Activated naive CD8-positive, alpha-beta T cell treated with anti-CD3 and anti-CD28 coated beads, Interleukin-2, amount 50 U/mL, for 24 hours (primary cell): ENCODE measurements around the gene BARX2.

Experiments used
- ATAC-seq: fragments of 150-1000 bp; cut with Tn5 transposase; one replicate; pipeline ENCODE4 v1.10.0; 2021
- DNase-seq: peaks from one replicate; pipeline ENCODE4 v3.0.0; 2021
- H3K27ac Mint-ChIP-seq: one replicate; pipeline ENCODE4 v1.8.0; 2021; ENCODE audit warnings: mild to moderate bottlenecking, mixed read lengths
- H3K27me3 Mint-ChIP-seq: one replicate; pipeline ENCODE4 v1.8.0; 2021; ENCODE audit warnings: mixed read lengths
- H3K36me3 Mint-ChIP-seq: one replicate; pipeline ENCODE4 v1.8.0; 2021; ENCODE audit warnings: low read depth, mixed read lengths
- H3K4me1 Mint-ChIP-seq: one replicate; pipeline ENCODE4 v1.8.0; 2021; ENCODE audit warnings: mixed read lengths
- H3K4me3 Mint-ChIP-seq: one replicate; pipeline ENCODE4 v1.8.0; 2021; ENCODE audit warnings: mild to moderate bottlenecking, moderate library complexity, mixed read lengths
- H3K9me3 Mint-ChIP-seq: one replicate; pipeline ENCODE4 v1.8.0; 2021; ENCODE audit warnings: mixed read lengths

BARX2 gene

DNA sequence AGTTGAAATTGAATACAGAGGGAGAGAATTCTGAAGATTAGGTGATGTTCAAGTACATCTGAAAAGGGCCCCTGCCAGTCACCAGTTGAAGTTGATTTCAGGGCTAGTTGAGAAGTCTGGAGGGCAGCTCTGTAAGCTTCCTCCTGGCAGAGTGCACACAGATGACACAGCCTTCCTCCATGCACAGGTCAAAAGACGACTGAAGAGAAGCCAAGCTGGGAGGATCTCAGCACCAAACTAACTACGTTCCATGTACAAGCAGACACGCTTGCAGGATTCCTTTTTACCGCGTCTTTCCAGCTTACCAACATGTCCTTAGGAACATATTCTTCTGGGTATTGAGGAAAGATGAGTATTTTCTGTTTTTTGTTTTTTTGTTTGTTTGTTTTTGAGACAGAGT is 7.9 kb downstream of the BARX2 start:
- peaks cover 58% of the 10 kb centered on the region for H3K27me3 Mint-ChIP-seq
- no peaks in the 10 kb centered on the region for H3K9me3 Mint-ChIP-seq
- no peaks in the 10 kb centered on the region for H3K36me3 Mint-ChIP-seq

GRCh38 chr11:129384415-129384814 is 8.8 kb downstream of the BARX2 start:
- Mint-ChIP-seq H3K36me3 (no peaks in the 10 kb centered on the region), H3K27ac (no peak overlapping the region), H3K27me3 (peaks cover 53% of the 10 kb centered on the region), H3K9me3 (no peaks in the 10 kb centered on the region), H3K4me1 (no peaks in the 10 kb centered on the region), H3K4me3 (no peak overlapping the region)
- DNase-seq, result no peak
- no peak for ATAC-seq

More for the DNA sequence above, 7.9 kb downstream of the BARX2 start:
- H3K4me3 Mint-ChIP-seq, result no peak overlapping the region
- no peak for ATAC-seq
- DNase-seq, result no peak
- H3K4me1 Mint-ChIP-seq, result no peaks in the 10 kb centered on the region
- no peak overlapping the region for H3K27ac Mint-ChIP-seq

- Mint-ChIP-seq H3K27me3 (peaks cover 49% of the 10 kb centered on the region), H3K27ac (no peak overlapping the region), H3K36me3 (no peaks in the 10 kb centered on the region), H3K4me1 (no peaks in the 10 kb centered on the region), H3K4me3 (no peak overlapping the region), H3K9me3 (no peaks in the 10 kb centered on the region)
- ATAC-seq, result no peak
- no peak for DNase-seq
Measured at GRCh38 chr11:129385801-129386200, 10.2 kb downstream of the BARX2 start.

DNA sequence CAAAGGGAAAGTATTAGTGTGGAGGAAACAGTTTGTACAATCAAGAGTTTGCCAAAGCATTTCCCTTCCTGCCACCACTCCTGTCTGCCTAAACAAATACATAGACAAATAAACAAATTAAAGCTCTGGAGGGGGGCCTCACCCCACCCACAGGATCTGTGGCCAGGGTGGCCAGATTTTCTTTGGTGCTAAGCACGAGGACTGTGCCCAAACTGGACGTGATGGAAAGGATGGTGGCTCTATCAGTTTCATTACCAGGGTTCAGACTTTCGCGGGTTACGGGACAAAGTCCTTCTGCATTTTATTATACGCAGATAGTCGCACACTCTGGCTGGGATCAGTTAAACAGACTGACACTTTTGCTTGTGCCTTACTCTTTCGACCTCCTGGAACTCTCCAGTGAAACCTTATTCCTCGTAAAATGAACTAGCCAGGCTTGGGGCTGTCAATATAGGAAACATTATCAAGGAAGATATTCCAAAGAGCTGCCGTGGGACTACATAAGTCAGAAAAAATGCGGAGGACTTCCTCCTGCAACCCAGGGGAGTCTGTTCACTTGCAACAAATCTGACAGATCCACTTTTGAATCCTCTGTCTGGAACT is 11.2 kb downstream of the BARX2 start:
- Mint-ChIP-seq H3K9me3 (no peaks in the 10 kb centered on the region), H3K27me3 (peaks cover 42% of the 10 kb centered on the region), H3K36me3 (no peaks in the 10 kb centered on the region), H3K27ac (no peak overlapping the region), H3K4me1 (no peaks in the 10 kb centered on the region), H3K4me3 (no peak overlapping the region)
- DNase-seq (no peak), ATAC-seq (no peak)

DNA sequence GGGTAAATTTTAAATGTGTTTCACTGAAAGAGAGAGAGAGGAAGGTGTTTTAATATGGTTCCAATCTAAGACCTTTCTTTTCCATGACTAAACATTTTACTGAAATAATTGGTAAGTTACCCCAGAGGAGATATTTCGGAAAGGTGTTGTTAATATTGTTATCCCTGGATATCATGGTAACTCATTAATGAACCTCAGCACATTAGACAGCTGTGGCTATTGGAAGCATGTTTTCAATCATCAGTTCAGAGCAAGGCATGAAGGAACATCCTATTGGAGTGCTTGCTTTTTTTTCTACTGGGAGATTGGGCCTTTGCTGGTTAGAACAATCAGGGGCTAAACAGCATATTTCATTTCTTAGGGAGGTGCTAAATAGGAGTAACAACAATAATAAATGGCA is 11.8 kb downstream of the BARX2 start:
- peaks cover 46% of the 10 kb centered on the region for H3K27me3 Mint-ChIP-seq

DNA sequence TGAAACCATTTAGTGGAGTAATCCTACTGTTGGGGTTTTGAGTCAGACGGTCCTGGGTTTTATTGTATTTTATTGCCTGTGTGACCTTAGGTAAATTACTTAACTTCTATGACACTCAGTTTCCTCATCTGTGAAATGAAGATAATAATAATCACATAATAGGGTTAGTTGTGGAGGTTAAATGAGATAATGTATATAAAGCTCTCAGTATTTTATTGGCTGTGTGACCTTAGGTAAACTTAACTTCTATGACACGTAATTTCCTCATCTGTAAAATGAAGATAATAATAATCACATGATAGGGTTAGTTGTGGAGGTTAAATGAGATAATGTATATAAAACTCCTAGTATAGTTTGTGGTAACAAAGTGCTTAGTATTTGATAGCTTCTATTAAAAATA is 13.2 kb downstream of the BARX2 start:
- no peak overlapping the region for H3K4me3 Mint-ChIP-seq
- ATAC-seq, result no peak
- no peak for DNase-seq

More for the DNA sequence above, 11.8 kb downstream of the BARX2 start:
- no peak overlapping the region for H3K4me3 Mint-ChIP-seq
- DNase-seq (no peak), ATAC-seq (no peak)
- H3K4me1 Mint-ChIP-seq, result no peaks in the 10 kb centered on the region
- no peaks in the 10 kb centered on the region for H3K9me3 Mint-ChIP-seq
- H3K36me3 Mint-ChIP-seq, result no peaks in the 10 kb centered on the region
- no peak overlapping the region for H3K27ac Mint-ChIP-seq

GRCh38 chr11:129390303-129390821 is 14.7 kb downstream of the BARX2 start:
- H3K36me3 Mint-ChIP-seq, result no peaks in the 10 kb centered on the region
- no peak overlapping the region for H3K4me3 Mint-ChIP-seq
- H3K27me3 Mint-ChIP-seq, result peaks cover 35% of the 10 kb centered on the region
- H3K27ac Mint-ChIP-seq, result no peak overlapping the region
- DNase-seq (no peak), ATAC-seq (no peak)
- H3K4me1 Mint-ChIP-seq, result no peaks in the 10 kb centered on the region
- no peaks in the 10 kb centered on the region for H3K9me3 Mint-ChIP-seq

More for the DNA sequence above, 13.2 kb downstream of the BARX2 start:
- Mint-ChIP-seq H3K9me3 (no peaks in the 10 kb centered on the region), H3K27ac (no peak overlapping the region), H3K27me3 (peaks cover 42% of the 10 kb centered on the region), H3K4me1 (no peaks in the 10 kb centered on the region), H3K36me3 (no peaks in the 10 kb centered on the region)

DNA sequence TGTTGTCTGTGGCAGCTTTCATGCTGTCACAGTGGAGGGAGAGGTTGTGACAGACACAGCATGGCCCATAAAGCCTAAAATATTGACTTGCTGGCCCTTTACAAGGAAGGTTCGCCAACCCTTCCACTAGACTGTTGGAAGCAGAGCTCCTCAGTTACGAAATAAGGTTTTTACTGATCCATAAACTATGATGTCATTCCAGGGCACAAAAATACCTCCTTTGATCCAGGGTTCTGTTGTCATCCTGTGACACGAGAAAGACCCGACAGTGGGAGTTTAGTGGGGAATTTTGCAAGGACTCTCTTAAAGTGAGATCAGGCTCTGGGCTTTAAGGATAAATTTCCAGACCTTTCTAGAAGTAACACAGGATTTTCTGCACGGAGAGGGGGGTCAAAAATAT is 15.7 kb downstream of the BARX2 start:
- no peaks in the 10 kb centered on the region for H3K9me3 Mint-ChIP-seq
- H3K36me3 Mint-ChIP-seq, result no peaks in the 10 kb centered on the region
- ATAC-seq, result no peak
- H3K27ac Mint-ChIP-seq, result no peak overlapping the region
- DNase-seq, result no peak
- no peak overlapping the region for H3K4me3 Mint-ChIP-seq
- H3K4me1 Mint-ChIP-seq, result no peaks in the 10 kb centered on the region
- peaks cover 33% of the 10 kb centered on the region for H3K27me3 Mint-ChIP-seq

DNA sequence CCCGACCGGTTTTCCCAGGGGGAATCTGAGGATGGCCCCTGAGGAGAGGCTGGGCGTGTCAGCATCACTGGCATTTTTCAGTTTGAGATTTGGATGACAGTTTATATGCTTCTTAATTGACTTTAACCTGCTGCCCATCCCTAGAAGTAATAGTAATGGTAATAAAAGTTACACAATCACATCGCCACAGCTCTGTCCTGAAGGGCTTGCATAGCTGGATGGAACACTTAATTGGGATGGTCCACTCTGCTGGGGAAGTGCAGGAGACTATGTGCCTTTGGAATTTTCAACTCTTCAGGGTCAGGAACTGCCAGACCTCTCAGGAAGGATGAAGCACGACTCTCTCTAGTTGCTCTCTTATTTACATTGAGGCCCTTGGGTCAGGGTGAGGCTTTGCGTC is 16.2 kb downstream of the BARX2 start:
- Mint-ChIP-seq H3K27me3 (peaks cover 32% of the 10 kb centered on the region), H3K4me1 (no peaks in the 10 kb centered on the region), H3K9me3 (no peaks in the 10 kb centered on the region), H3K27ac (no peak overlapping the region), H3K4me3 (no peak overlapping the region), H3K36me3 (no peaks in the 10 kb centered on the region)
- no peak for ATAC-seq
- DNase-seq, result no peak

GRCh38 chr11:129392995-129393394 is 17.3 kb downstream of the BARX2 start:
- peaks cover 28% of the 10 kb centered on the region for H3K27me3 Mint-ChIP-seq

DNA sequence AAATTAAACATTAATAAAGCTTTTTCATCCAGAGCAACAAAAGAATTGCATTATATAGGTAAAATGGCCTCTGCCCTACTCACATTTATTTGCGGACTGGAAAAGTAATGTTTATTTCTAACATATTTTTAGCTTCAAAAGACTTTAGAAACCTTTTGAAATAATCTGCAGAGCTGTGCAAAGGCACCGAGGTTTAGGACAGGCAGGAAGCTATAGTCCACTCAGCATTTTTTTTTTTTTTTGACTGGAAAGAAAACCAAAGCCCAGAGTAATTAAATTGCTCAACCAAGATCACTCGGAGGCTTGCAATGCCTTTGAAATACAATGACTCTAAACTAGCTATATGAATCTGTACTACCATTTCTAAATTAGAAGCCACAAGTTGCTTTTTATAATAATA is 19.1 kb downstream of the BARX2 start:
- Mint-ChIP-seq H3K4me3 (no peak overlapping the region), H3K27me3 (peaks cover 22% of the 10 kb centered on the region), H3K27ac (no peak overlapping the region), H3K4me1 (no peaks in the 10 kb centered on the region), H3K36me3 (no peaks in the 10 kb centered on the region), H3K9me3 (no peaks in the 10 kb centered on the region)
- DNase-seq (no peak), ATAC-seq (no peak)

More at GRCh38 chr11:129392995-129393394, 17.3 kb downstream of the BARX2 start:
- Mint-ChIP-seq H3K9me3 (no peaks in the 10 kb centered on the region), H3K27ac (no peak overlapping the region), H3K36me3 (no peaks in the 10 kb centered on the region), H3K4me1 (no peaks in the 10 kb centered on the region), H3K4me3 (no peak overlapping the region)
- DNase-seq, result no peak
- ATAC-seq, result no peak

DNA sequence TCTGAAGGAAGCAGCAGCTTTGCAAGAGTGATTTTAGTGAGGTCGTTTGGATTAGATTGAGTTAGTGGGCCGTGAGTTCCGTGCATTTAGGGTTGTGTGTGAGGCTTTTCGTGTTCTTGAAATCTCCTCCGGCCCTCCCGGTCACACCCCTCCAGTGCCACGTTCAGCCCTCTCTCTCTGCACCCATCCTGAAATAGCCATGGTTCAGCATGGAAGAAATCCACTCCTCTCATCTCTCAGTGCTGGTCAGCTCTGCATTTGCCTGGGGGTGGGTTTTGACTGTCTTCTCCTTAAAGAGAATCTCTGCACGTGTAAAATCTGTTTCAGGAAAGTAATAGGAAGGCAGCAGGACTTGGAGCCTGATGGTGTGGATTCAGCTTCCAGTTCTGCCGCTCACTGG is 19.8 kb downstream of the BARX2 start:
- ATAC-seq (no peak), DNase-seq (no peak)
- Mint-ChIP-seq H3K27ac (no peak overlapping the region), H3K9me3 (no peaks in the 10 kb centered on the region), H3K36me3 (no peaks in the 10 kb centered on the region), H3K4me3 (no peak overlapping the region), H3K4me1 (no peaks in the 10 kb centered on the region), H3K27me3 (peaks cover 20% of the 10 kb centered on the region)

GRCh38 chr11:129395883-129396282 is 20.2 kb downstream of the BARX2 start:
- H3K4me3 Mint-ChIP-seq, result no peak overlapping the region
- DNase-seq (no peak), ATAC-seq (no peak)
- peaks cover 18% of the 10 kb centered on the region for H3K27me3 Mint-ChIP-seq
- H3K9me3 Mint-ChIP-seq, result no peaks in the 10 kb centered on the region
- no peak overlapping the region for H3K27ac Mint-ChIP-seq
- no peaks in the 10 kb centered on the region for H3K36me3 Mint-ChIP-seq
- H3K4me1 Mint-ChIP-seq, result no peaks in the 10 kb centered on the region

GRCh38 chr11:129396454-129396853 is 20.8 kb downstream of the BARX2 start:
- H3K27me3 Mint-ChIP-seq, result peaks cover 20% of the 10 kb centered on the region
- no peak for DNase-seq
- no peaks in the 10 kb centered on the region for H3K36me3 Mint-ChIP-seq
- H3K9me3 Mint-ChIP-seq, result no peaks in the 10 kb centered on the region
- no peaks in the 10 kb centered on the region for H3K4me1 Mint-ChIP-seq
- no peak overlapping the region for H3K4me3 Mint-ChIP-seq
- H3K27ac Mint-ChIP-seq, result no peak overlapping the region
- no peak for ATAC-seq

- Mint-ChIP-seq H3K4me3 (no peak overlapping the region), H3K36me3 (no peaks in the 10 kb centered on the region), H3K27me3 (peaks cover 7% of the 10 kb centered on the region), H3K27ac (no peak overlapping the region), H3K4me1 (no peaks in the 10 kb centered on the region), H3K9me3 (no peaks in the 10 kb centered on the region)
- no peak for ATAC-seq
- DNase-seq, result no peak
Measured at GRCh38 chr11:129402206-129403171, 26.8 kb downstream of the BARX2 start.
